Measurements from ENCODE around the gene SP2.

The SP2 gene

DNA sequence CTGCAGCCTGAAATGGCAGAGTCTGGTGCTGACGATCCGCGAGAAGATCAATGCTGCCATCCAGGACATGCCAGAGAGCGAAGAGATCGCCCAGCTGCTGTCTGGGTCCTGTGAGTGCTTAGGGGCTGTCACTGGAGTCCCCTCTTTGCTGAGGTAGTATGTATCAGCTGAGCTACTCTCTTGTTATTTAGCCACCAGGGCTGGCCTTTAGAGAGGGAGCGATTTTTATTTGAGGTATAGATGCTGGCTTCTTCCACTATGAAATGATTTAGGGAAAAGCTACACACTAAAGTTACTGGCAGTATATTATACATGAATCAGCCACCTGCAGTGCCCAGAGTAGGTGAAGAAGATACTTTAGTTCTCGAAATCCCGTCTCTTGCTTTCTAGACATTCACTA is 77.5 kb downstream of the SP2 start:
- no peak for DNase-seq (ENCODE audit: low read depth in 3 of 3)

DNA sequence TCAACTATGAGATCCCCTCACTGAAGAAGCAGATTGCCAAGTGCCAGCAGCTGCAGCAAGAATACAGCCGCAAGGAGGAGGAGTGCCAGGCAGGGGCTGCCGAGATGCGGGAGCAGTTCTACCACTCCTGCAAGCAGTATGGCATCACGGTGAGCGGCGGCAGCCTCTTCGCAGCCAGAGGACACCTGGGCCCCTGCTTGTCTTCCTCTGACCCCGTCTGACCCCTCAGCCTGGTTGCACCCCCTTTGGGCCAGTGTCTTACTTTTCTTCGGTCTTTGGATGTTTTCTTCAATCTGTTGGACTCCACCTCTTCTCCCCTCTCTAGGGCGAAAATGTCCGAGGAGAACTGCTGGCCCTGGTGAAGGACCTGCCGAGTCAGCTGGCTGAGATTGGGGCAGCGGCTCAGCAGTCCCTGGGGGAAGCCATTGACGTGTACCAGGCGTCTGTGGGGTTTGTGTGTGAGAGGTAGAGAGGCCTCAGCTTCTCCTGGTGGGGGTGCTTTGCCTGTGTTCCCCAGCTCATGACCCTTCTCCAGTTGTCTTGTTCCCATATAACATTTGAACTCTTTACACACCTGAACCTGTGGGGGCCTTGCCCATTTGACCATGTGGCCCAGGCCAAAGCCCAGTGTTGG is 79.3 kb downstream of the SP2 start:
- no peak for DNase-seq (ENCODE audit: low read depth in 3 of 3)

DNA sequence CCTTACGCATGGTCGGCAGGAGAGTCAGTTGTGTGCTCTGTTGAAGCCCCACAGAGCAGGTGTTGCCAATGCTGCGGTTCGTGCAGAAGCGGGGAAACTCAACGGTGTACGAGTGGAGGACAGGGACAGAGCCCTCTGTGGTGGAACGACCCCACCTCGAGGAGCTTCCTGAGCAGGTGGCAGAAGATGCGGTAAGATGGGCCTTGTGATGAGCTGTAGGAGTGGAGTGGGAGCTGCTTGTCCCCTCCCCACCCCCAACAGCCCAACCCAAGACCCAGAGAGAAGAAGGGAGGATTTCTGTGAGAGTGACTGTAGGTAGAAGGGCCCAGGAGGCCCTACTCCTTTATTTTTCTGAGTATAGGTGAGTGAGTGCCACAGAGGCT is 79.8 kb downstream of the SP2 start:
- DNase-seq (ENCODE audit: low read depth in 3 of 3): no peak

DNA sequence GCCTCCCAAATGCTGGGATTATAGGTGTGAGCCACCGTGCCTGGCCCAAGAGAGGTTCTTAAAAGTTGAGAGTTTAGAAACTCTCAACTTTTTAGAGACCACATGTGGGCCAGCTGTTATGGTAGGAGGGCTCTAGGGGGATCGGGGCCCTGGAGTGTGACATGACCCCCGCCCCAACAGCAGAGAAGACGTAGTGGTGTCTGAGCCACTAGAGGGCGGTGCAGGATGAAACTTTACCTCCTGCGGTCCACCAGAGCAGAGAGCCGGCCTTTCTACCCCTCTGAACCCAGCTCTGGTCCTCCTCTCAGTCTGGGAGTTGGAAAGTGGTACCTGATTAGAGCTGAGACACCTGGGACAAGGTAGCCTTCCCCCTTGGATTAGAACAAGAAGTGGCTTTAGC is 82.3 kb downstream of the SP2 start:
- peak in 1 of 3 experiments; percentile 18 for DNase-seq (ENCODE audit: low read depth in 3 of 3)

Data from stimulated activated CD4-positive, alpha-beta T cell treated with anti-CD3 and anti-CD28 coated beads, TNF-alpha, amount 100 ng/mL, for 4 hours (primary cell).